Tibial nerve (tissue), 4 donors: ENCODE data around the gene CORO2A. TPM values are rescaled to one million over a fixed set of nuclear protein-coding genes. Genes with fewer than 3 reads are reported as not detected.

ENCODE experiments used
- DNase-seq, 2 donors: peaks; one replicate each; pipeline ENCODE4 v3.0.0-alpha.2; 2019; ENCODE audit warnings: low spot score in 2 of 2
- H3K27ac ChIP-seq, 4 donors: fragments of 200-600 bp; sonication (generic) in 3 of 4; one replicate each; pipeline ENCODE4 v1.5.1; 2017 to 2019; ENCODE audit warnings: mild to moderate bottlenecking in 1 of 4
- H3K27me3 ChIP-seq, 2 donors: fragments of 200-600 bp; sonication (generic) in 1 of 2; one replicate each; pipeline versions ENCODE4 v1.5.1 to v1.6.0; 2017 to 2019
- H3K36me3 ChIP-seq, 3 donors: fragments of 200-600 bp; sonication (generic); one replicate each; pipeline ENCODE4 v1.5.1; 2018 to 2019
- H3K4me1 ChIP-seq, 4 donors: fragments of 200-600 bp; sonication (generic) in 3 of 4; one replicate each; pipeline ENCODE4 v1.5.1; 2017 to 2019
- H3K4me3 ChIP-seq, 4 donors: fragments of 200-600 bp; sonication (generic) in 3 of 4; one replicate each; pipeline ENCODE4 v1.5.1; 2017 to 2019; ENCODE audit warnings: mild to moderate bottlenecking in 1 of 4, moderate library complexity in 1 of 4
- H3K9me3 ChIP-seq, 4 donors: fragments of 200-600 bp; sonication (generic) in 3 of 4; one replicate each; pipeline ENCODE4 v1.5.1; 2017 to 2019
- CTCF ChIP-seq, 5 experiments: fragments of 200-600 bp in 3 of 5; fragments of 450-650 bp in 2 of 5; sonication (generic) in 3 of 5; IDR thresholded peaks; one replicate each; pipeline ENCODE4 v1.5.1; 2016 to 2019; ENCODE audit warnings: antibody characterized with exemption in 5 of 5, mild to moderate bottlenecking in 3 of 5, moderate library complexity in 2 of 5
- EP300 ChIP-seq, 2 donors: sonication (generic); formaldehyde crosslinking; IDR thresholded peaks; one replicate each; pipeline ENCODE4 v1.6.1; 2017; ENCODE audit warnings: antibody characterized with exemption in 2 of 2, mild to moderate bottlenecking in 1 of 2
- POLR2A ChIP-seq, 2 donors: fragments of 450-650 bp; IDR thresholded peaks; one replicate each; pipeline ENCODE4 v1.6.1; 2017; ENCODE audit warnings: antibody characterized with exemption in 2 of 2, mild to moderate bottlenecking in 2 of 2, moderate library complexity in 2 of 2
- WGBS, 2 donors: methylation state at CpG; one replicate each; pipeline ENCODE4 v1.1.5; 2018; 5-methylcytosine and 5-hydroxymethylcytosine counted together
- total RNA-seq, 4 donors: library from RNA; depleted of rRNA; stranded (reverse); fragments of >200 nt; gene quantifications; one replicate each; pipeline ENCODE4 v1.1.0, GENCODE V29; 2016

Gene CORO2A
- total RNA-seq, 4 donors from 2014 or later, result 1.9 to 3.3 (median 3.2) TPM

- 79 to 94% methylated on average over 3 of the region's 3 CpGs for WGBS, 2 donors
- DNase-seq, result no peak
- H3K4me3 ChIP-seq, result no peak overlapping the region
- H3K36me3 ChIP-seq, result no peaks in the 10 kb centered on the region
- H3K9me3 ChIP-seq, result no peaks in the 10 kb centered on the region
- H3K27me3 ChIP-seq, result no peaks in the 10 kb centered on the region
- TF ChIP-seq EP300 (IDR thresholded peaks at IDR 0.05), result no peak
- no peak for TF ChIP-seq POLR2A (IDR thresholded peaks at IDR 0.05)
- no peak for TF ChIP-seq CTCF (IDR thresholded peaks at IDR 0.05)
- H3K27ac ChIP-seq, result no peak overlapping the region
- H3K4me1 ChIP-seq, result no peaks in the 10 kb centered on the region
These were observed 47.8 kb downstream of the CORO2A start for GRCh38 chr9:98144631-98145030.

GRCh38 chr9:98144076-98144475, 48.4 kb downstream of the CORO2A start:
- H3K4me3 ChIP-seq, result no peak overlapping the region
- no peaks in the 10 kb centered on the region for H3K36me3 ChIP-seq
- no peaks in the 10 kb centered on the region for H3K9me3 ChIP-seq
- DNase-seq, result no peak
- TF ChIP-seq POLR2A (IDR thresholded peaks at IDR 0.05) (no peak), EP300 (IDR thresholded peaks at IDR 0.05) (no peak), CTCF (IDR thresholded peaks at IDR 0.05) (no peak)
- no peaks in the 10 kb centered on the region for H3K27me3 ChIP-seq
- H3K27ac ChIP-seq, result peak overlapping the region in 1 of 4 donors; percentile 52
- no peaks in the 10 kb centered on the region for H3K4me1 ChIP-seq
- WGBS, 2 donors, result 89 to 96% methylated on average over 4 of the region's 4 CpGs

- H3K9me3 ChIP-seq, result no peaks in the 10 kb centered on the region
- H3K36me3 ChIP-seq, result no peaks in the 10 kb centered on the region
- H3K27me3 ChIP-seq, result no peaks in the 10 kb centered on the region
- no peak for DNase-seq
- TF ChIP-seq EP300 (IDR thresholded peaks at IDR 0.05) (no peak), CTCF (IDR thresholded peaks at IDR 0.05) (no peak), POLR2A (IDR thresholded peaks at IDR 0.05) (no peak)
- no peak overlapping the region for H3K4me3 ChIP-seq
- WGBS, 2 donors, result 88% methylated on average over 8 of the region's 8 CpGs
- peak overlapping the region in 1 of 4 donors; percentile 52 for H3K27ac ChIP-seq
- no peaks in the 10 kb centered on the region for H3K4me1 ChIP-seq
These were observed 49.4 kb downstream of the CORO2A start for GRCh38 chr9:98142925-98143481.

- DNase-seq, result no peak
- no peak for TF ChIP-seq CTCF (IDR thresholded peaks at IDR 0.05)
- TF ChIP-seq EP300 (IDR thresholded peaks at IDR 0.05), result peak in 1 of 2 donors; percentile 9
- no peak for TF ChIP-seq POLR2A (IDR thresholded peaks at IDR 0.05)
- Histone ChIP-seq H3K9me3 (no peaks in the 10 kb centered on the region), H3K4me1 (no peaks in the 10 kb centered on the region), H3K27me3 (no peaks in the 10 kb centered on the region), H3K36me3 (no peaks in the 10 kb centered on the region), H3K27ac (peak overlapping the region in 1 of 4 donors; percentile 55), H3K4me3 (no peak overlapping the region)
- WGBS, 2 donors, result 72 to 83% methylated on average over 8 to 11 of the region's 13 CpGs
These were observed 50.1 kb downstream of the CORO2A start for GRCh38 chr9:98142182-98142907.

GRCh38 chr9:98140503-98140902, 51.9 kb downstream of the CORO2A start:
- TF ChIP-seq CTCF (IDR thresholded peaks at IDR 0.05), result no peak
- no peak for TF ChIP-seq EP300 (IDR thresholded peaks at IDR 0.05)
- TF ChIP-seq POLR2A (IDR thresholded peaks at IDR 0.05), result no peak
- no peak for DNase-seq
- Histone ChIP-seq H3K27me3 (no peaks in the 10 kb centered on the region), H3K4me1 (no peaks in the 10 kb centered on the region), H3K4me3 (no peak overlapping the region), H3K9me3 (no peaks in the 10 kb centered on the region), H3K27ac (no peak overlapping the region), H3K36me3 (no peaks in the 10 kb centered on the region)
- WGBS, 2 donors, result 83 to 87% methylated on average over 5 of the region's 5 CpGs
